ENCODE data around the gene PHLPP1.

DNA sequence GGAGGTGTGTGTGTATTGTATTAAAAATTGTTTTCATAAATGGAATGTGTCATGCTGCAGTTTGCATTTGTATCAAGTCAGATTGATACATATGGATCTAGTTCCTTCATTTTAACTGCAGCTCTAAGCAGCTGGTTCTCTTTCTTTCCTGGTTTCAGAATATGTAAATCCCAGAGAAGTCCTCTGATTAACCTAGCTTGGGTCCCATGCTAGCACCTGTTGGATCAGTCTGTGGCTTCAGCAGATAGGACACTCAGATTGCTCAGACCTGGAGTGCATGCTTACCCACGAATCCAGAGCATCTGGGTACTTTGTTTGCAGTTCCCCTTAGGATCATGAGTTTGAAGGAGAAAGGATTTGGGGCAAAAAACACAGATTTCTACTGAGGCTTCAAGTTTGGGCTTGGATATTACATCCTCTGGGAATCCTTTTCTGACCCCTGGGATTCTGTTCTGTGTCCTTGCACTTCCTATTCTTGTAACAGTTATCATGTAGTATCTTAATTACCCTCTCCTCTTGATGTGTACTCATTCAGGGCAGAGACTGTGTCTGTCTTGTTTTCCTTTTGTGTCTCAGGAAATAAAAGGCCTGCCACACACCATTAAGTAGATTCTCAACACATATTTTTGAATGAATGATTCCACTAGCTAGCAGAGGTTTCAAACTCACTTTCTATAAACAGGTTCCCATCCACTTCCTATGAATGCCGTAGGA lies 142.1 kb downstream of the PHLPP1 start:
- TF ChIP-seq, protein P1, sequence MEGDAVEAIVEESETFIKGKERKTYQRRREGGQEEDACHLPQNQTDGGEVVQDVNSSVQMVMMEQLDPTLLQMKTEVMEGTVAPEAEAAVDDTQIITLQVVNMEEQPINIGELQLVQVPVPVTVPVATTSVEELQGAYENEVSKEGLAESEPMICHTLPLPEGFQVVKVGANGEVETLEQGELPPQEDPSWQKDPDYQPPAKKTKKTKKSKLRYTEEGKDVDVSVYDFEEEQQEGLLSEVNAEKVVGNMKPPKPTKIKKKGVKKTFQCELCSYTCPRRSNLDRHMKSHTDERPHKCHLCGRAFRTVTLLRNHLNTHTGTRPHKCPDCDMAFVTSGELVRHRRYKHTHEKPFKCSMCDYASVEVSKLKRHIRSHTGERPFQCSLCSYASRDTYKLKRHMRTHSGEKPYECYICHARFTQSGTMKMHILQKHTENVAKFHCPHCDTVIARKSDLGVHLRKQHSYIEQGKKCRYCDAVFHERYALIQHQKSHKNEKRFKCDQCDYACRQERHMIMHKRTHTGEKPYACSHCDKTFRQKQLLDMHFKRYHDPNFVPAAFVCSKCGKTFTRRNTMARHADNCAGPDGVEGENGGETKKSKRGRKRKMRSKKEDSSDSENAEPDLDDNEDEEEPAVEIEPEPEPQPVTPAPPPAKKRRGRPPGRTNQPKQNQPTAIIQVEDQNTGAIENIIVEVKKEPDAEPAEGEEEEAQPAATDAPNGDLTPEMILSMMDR (conservative IDR thresholded peaks at IDR 0.05 in 1 of 2, IDR thresholded peaks at IDR 0.05 in 1 of 2; ENCODE audit: low read depth in 1 of 2, low read length in 2 of 2), result no peak
- TF ChIP-seq EZH2 (IDR thresholded peaks at IDR 0.05; ENCODE audit: low read length, missing control alignments), result no peak
